T-helper 2 cell treated with Interferon-gamma antibody and Interleukin-4, amounts not matched to agents 5 μg/mL and 100 μg/mL, for 36 hours (primary cell): ENCODE measurements around the gene HMG20B.

Experiments
- DNase-seq: peaks from one replicate; pipeline ENCODE4 v3.0.0; 2021; ENCODE audit warnings: low spot score
- H3K27ac Mint-ChIP-seq: one replicate; pipeline ENCODE4 v1.8.0; 2021; ENCODE audit warnings: mild to moderate bottlenecking, mixed read lengths
- H3K27me3 Mint-ChIP-seq: one replicate; pipeline ENCODE4 v1.8.0; 2021; ENCODE audit warnings: low read depth, mixed read lengths
- H3K36me3 Mint-ChIP-seq: one replicate; pipeline ENCODE4 v1.8.0; 2021; ENCODE audit warnings: low read depth, mixed read lengths
- H3K4me1 Mint-ChIP-seq: one replicate; pipeline ENCODE4 v1.8.0; 2021; ENCODE audit warnings: low read depth, mixed read lengths
- H3K4me3 Mint-ChIP-seq: one replicate; pipeline ENCODE4 v1.8.0; 2022; ENCODE audit warnings: mild to moderate bottlenecking, moderate library complexity, mixed read lengths
- H3K9me3 Mint-ChIP-seq: one replicate; pipeline ENCODE4 v1.8.0; 2021; ENCODE audit warnings: mixed read lengths

Gene HMG20B

DNA sequence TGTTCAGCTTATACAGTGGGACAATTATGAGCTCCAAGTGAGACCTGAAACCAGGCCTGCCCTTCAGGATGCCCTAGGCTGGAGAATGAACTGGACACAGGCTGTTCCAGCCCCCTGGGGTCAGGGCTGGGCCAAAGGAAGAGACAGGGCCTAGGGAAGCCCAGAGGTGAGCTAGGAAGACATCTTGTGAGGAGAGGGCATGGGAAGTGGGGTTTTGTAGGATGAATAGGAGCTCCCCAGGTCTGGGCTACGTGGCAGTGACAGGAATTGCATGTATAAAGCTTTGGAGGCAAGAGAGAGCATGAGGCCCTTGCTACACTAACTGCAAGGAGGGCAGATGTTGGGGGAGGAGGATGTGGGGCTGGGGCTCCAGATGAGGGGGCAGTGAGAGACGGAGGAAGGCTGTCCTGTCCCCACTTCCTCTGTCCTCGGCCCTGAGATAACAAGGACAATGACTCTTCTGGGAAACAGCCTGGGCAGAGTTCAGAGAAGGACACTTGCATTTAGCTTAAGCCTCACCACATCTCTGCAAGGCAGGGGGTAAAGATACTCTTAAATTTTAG, 35.4 kb downstream of the HMG20B start:
- H3K4me3 Mint-ChIP-seq = no peak overlapping the region
- H3K36me3 Mint-ChIP-seq = peaks cover 8% of the 10 kb centered on the region
- no peak overlapping the region for H3K27ac Mint-ChIP-seq
- peaks cover 4% of the 10 kb centered on the region for H3K4me1 Mint-ChIP-seq
- H3K27me3 Mint-ChIP-seq = peaks cover 8% of the 10 kb centered on the region
- DNase-seq = no peak
- no peaks in the 10 kb centered on the region for H3K9me3 Mint-ChIP-seq

DNA sequence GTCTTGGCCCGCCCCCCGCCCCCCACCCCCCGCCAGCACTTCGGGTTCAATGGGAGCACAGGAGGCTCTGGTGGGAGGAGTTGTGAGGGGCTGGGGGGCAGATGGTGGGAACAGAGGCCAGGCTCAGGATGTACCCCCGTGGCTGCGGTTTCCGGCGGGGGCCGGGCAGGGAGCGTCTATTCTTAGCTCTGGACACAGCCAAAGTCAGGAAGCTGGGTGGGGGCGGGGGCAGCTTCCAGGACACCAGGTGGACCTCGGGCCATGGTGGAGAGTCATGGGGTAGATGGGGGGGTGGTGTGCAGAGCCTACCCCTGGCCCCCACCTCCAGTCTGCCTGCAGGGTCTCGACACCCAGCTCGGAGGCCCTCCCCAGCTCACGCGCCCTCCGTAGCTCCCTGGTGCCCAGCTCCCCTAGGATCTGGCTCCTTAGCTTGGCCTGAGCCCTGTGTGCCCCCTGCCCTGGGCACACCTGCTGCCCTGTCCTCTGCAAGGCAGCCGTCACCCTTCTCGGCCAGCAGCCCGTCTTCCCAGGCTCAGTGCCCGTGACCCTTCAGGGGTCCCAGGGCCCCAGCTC, 36.1 kb downstream of the HMG20B start:
- no peaks in the 10 kb centered on the region for H3K9me3 Mint-ChIP-seq
- no peak overlapping the region for H3K27ac Mint-ChIP-seq
- H3K36me3 Mint-ChIP-seq = peaks cover 8% of the 10 kb centered on the region
- no peak for DNase-seq
- H3K4me3 Mint-ChIP-seq = no peak overlapping the region
- peaks cover 8% of the 10 kb centered on the region for H3K27me3 Mint-ChIP-seq
- H3K4me1 Mint-ChIP-seq = peaks cover 4% of the 10 kb centered on the region

DNA sequence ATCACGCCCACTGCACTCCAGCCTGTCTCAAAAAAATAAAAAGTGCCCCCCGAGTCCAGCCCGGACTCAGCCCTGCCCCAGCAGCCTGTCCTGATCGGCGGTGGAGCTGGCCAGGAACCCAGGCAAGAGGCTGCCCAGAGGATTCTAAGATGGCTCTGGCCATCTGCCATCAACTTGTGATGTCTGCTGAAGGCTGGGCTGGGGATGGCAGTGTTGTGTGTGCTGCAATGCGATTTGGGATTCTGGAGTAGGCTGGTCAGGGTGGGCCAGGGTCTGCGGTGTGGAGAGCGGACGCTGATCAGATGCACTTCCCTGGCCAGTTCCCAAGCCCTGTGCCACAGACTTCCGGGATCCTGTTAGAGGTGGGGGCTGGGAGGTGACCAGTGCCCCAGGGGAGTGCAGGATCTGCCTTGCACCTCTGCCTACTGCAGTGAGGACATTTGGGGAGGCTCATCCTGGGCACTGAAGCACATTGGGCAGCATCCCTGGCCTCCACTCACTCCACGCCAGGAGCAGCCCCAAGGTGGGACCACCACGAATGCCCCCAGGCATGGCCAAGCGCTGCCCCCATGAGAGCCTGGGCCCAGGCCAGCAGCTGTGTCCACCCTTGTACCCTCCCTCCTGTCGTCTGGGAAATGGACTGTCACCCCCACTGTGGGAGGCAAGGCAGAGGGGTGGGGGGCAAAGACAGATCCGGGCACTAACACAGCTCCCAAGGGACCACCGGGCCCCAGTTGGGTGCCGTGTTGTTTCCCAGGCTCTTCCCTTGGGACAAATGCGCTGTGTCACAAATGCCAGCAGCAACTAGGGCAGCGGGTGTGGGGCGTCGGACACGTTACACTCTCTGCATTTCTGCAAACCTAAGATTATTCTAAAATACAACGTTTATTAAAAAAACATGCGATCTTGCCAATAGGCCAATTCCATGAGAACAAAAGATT, 37.3 kb downstream of the HMG20B start:
- Mint-ChIP-seq H3K27me3 (peaks cover 8% of the 10 kb centered on the region), H3K27ac (no peak overlapping the region), H3K4me1 (peaks cover 4% of the 10 kb centered on the region), H3K9me3 (no peaks in the 10 kb centered on the region), H3K36me3 (peaks cover 8% of the 10 kb centered on the region), H3K4me3 (no peak overlapping the region)
- no peak for DNase-seq

DNA sequence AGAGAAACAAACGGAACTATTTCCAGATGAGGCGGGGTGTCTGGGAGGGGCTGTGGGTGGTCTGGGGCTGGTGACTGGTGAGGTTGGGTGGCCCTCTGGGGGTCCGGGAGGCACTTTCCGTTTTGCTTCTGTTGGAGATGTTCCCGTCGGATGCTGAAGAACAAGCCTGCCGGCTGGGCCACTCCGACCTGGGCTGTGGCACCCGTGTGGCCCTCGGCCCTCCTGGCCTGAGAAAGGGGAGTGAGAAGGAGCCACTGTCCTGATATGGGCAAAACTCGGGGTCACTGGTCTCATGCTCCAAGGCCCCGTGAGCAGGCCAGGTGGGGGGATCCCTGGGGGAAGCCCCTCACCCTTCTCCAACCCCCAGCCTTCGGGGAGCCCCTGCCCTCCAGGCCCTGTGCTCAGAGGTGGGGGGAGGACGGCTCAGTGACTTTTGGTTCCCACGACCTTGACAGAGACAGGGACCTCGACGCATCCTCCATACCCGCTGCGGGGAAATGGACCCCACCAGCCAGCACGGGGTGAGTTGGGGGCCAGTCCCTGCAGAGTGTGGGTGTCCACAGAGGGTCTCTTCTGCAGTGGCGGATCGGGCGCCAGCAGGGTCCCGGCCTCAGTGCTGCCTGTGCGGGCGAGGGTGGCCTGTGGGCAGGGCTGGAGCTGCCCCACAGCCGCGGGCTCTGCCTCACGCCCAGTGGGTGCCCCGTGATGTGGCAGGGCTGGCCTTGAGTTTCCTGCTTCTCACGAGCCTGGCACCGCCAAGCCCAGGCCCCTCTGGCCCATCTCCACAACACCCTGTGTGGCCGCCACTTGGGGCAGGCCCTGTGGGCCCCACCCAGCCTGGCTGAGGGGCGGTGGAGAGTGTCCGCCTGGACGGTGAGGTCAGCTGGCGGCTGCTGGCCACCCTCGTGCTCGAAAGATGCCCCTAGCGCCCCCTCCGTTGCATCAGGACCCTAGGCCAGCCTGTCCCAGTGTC, 38.3 kb downstream of the HMG20B start:
- H3K4me1 Mint-ChIP-seq = peaks cover 4% of the 10 kb centered on the region
- no peak for DNase-seq
- H3K27ac Mint-ChIP-seq = no peak overlapping the region
- H3K27me3 Mint-ChIP-seq = peaks cover 8% of the 10 kb centered on the region
- no peaks in the 10 kb centered on the region for H3K9me3 Mint-ChIP-seq
- H3K4me3 Mint-ChIP-seq = no peak overlapping the region
- peaks cover 8% of the 10 kb centered on the region for H3K36me3 Mint-ChIP-seq

DNA sequence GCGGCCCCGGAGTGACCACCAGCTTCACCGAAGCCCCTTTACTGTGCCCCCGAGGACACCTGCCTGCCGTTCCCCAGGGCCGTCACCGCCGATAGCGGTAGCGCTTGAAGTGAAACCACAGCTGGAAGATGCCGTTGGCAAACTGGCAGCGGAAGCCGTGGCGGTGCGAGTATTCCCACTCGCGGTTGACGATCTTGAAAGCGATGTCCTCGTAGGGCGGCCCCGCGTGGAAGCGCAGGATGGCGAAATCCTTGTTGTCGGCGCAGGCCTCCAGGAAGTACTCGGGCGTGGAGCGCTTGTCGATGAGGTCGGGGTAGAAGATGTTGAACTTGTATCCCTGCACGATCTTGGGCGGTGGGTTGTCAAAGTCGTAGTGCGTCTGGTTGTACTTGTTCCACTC, 39.1 kb downstream of the HMG20B start:
- peaks cover 8% of the 10 kb centered on the region for H3K36me3 Mint-ChIP-seq
- H3K4me1 Mint-ChIP-seq = peaks cover 4% of the 10 kb centered on the region
- no peak overlapping the region for H3K4me3 Mint-ChIP-seq
- H3K9me3 Mint-ChIP-seq = no peaks in the 10 kb centered on the region
- no peak for DNase-seq
- H3K27me3 Mint-ChIP-seq = peaks cover 8% of the 10 kb centered on the region
- H3K27ac Mint-ChIP-seq = no peak overlapping the region

DNA sequence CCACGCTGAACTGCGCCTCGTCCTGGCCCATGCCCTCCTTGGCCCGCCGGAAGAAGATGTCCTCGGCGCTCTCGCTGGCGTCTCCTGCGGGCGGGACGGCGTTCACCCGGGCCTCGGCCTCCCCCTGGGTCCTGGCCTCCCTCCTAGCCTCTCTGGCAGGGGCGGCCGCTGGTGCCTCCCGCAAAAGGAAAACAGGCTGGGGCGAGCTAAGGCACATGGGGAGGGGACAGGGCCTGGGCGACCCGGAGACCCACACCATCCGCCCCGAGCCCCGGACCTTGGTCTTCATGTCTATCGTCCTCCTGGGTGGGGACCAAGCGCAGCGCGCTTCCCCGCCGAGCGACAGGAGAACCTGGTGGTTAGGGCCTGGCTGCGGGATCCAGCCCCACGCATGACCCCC, 39.6 kb downstream of the HMG20B start:
- H3K27ac Mint-ChIP-seq = no peak overlapping the region
- H3K27me3 Mint-ChIP-seq = peaks cover 5% of the 10 kb centered on the region
- DNase-seq = no peak
- H3K4me3 Mint-ChIP-seq = no peak overlapping the region
- peaks cover 8% of the 10 kb centered on the region for H3K36me3 Mint-ChIP-seq
- peaks cover 4% of the 10 kb centered on the region for H3K4me1 Mint-ChIP-seq
- no peaks in the 10 kb centered on the region for H3K9me3 Mint-ChIP-seq

DNA sequence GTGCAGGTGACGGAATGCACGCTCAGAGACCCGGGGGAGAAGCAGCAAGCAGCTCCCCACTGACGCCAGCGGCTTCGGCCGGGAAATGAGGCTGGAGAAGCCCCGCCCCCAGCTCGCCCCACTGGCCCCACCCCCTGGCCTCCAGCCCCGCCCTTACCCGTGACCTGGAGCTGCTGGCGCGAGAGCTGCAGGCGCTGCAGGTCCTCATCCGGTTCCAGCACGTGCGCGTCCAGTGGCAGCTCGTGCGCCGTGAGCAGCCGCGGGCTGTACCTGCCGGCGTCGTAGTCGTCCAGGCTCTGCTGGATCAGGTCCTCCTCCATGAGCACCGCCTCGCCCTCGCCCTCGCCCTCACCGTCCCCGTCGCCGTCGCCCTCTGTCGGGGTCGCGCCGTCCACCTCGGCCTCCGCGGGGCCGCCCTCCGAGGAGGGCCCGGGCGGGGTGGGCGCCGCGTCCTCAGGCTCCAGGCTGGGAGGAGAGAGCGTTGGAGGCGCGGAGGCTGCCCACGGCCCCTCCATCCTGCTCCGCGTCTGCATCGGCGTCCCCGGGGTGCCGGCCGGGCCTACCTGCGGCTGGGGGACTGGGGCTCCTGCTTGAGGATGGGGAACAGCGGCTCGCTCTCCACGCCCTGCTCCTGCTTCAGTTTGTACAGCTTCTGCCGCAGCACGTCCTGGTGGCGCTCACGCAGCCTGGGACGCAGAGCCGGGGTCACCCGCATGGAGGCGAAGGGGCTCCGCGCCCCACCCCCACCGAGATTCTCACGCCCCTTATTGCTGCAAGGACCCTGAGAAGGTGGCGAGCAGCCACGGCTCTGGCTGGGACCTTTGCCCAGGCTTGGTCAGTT, 40.4 kb downstream of the HMG20B start:
- H3K27me3 Mint-ChIP-seq = peaks cover under 1% of the 10 kb centered on the region
- H3K36me3 Mint-ChIP-seq = peaks cover 9% of the 10 kb centered on the region
- DNase-seq = no peak
- no peak overlapping the region for H3K4me3 Mint-ChIP-seq
- H3K4me1 Mint-ChIP-seq = peaks cover 5% of the 10 kb centered on the region
- H3K9me3 Mint-ChIP-seq = no peaks in the 10 kb centered on the region
- no peak overlapping the region for H3K27ac Mint-ChIP-seq

DNA sequence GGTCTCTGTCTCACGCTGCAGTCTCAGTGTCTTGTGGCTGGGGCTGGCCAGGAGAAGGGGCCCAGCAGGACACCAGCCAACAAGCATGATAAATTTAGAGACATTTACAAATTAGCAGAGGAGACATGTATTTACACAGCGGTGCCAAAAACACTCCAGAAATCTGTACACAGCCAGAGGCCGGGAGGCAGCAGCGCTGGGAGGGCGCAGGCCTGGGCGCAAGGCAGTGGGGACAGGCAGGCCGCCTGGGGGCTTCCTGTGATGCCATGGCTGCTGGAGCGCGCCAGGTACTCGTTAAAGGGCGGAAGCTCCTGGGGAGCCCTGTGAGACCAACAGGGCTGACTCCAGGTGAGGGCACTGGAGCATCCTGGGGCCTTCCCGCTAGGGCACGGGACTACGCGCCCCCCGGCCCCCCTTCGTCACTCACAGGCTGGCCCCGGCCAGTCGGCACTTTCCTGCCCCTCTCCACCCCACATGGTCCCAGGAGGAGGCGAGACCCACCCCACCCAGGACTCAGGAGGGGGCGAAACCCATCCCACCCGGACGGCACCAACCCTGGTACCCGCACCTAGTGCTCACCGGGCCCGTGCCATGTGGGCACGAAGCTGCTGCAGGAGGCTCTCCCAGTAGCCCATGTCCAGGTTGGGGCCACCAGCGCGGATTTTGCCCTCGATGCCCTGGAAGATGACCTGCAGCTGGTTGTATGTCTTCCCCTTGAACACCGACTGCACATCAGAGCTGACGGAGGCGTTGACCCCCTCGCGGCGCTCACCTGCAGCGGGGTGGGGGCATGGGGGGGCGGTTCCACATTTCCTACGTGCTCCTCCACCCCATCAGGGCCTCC, 41.3 kb downstream of the HMG20B start:
- H3K4me3 Mint-ChIP-seq = no peak overlapping the region
- no peak for DNase-seq
- no peak overlapping the region for H3K27ac Mint-ChIP-seq
- peaks cover 3% of the 10 kb centered on the region for H3K4me1 Mint-ChIP-seq
- no peaks in the 10 kb centered on the region for H3K9me3 Mint-ChIP-seq
- H3K27me3 Mint-ChIP-seq = no peaks in the 10 kb centered on the region
- H3K36me3 Mint-ChIP-seq = peaks cover 10% of the 10 kb centered on the region

DNA sequence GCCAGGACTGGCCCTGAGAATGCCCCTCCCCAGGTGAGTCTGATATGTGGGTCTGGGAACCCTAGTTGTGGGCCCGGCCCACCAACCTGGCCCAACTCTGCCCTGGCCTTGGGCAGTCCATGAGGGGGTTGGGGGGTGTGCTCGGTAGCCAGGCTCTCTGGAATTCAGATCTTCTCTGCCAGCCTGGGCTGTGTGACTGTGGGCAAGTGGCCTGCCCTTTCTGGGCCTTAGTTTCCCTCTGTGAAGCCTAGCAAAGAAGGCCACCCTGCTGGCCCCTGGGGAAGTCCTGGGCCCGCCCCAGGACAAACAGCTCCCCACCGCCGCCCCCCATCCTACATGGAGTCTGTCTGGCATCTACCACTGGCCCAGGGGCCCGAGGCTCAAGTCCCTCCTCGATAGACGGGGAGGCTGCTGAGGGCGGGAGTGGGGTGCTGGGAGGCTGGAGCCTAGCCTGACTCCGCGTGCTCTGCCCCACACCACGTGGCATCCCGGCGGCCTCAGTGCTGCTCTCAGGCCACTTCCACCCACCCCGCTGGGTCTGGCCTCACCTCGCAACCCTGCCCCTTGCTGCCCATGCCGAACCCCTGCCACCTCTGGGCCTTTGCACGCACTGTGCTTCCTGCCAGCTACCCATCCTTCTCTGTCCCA, 42.2 kb downstream of the HMG20B start:
- Mint-ChIP-seq H3K4me1 (peaks cover 3% of the 10 kb centered on the region), H3K27me3 (no peaks in the 10 kb centered on the region), H3K9me3 (no peaks in the 10 kb centered on the region), H3K27ac (no peak overlapping the region), H3K36me3 (peaks cover 14% of the 10 kb centered on the region), H3K4me3 (no peak overlapping the region)
- no peak for DNase-seq

DNA sequence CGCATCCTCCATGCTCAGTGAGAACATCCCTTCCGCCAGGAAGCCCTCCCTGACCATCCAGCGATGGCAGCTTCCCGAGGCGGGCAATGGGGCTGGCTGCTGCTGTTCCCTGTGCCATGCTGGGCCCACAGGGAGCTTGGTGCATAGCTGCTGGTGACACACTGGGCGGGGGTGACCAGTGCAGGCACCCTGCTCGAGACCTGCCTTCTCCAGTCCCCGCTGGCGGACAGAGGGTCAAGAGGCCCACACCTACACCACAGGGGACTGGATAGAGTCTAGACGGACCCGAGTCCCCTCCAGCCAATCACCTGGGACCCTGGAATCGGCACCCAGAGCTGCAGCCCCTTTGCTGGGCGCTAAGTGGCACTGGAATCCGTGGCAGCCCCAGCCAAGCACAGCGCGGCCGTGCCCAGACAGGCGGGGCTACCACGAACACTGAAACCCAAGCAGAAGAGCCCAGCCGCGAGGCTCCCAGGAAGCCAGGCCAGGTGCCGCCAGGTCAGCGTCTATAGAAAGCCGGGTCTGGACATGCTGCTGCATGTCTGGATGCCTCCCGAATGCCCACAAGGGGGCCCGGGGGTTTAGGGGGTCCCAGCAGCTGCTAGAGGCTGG, 42.9 kb downstream of the HMG20B start:
- peaks cover 11% of the 10 kb centered on the region for H3K36me3 Mint-ChIP-seq
- DNase-seq = no peak
- H3K4me3 Mint-ChIP-seq = no peak overlapping the region
- no peak overlapping the region for H3K27ac Mint-ChIP-seq
- peaks cover 3% of the 10 kb centered on the region for H3K4me1 Mint-ChIP-seq
- no peaks in the 10 kb centered on the region for H3K9me3 Mint-ChIP-seq
- H3K27me3 Mint-ChIP-seq = no peaks in the 10 kb centered on the region

DNA sequence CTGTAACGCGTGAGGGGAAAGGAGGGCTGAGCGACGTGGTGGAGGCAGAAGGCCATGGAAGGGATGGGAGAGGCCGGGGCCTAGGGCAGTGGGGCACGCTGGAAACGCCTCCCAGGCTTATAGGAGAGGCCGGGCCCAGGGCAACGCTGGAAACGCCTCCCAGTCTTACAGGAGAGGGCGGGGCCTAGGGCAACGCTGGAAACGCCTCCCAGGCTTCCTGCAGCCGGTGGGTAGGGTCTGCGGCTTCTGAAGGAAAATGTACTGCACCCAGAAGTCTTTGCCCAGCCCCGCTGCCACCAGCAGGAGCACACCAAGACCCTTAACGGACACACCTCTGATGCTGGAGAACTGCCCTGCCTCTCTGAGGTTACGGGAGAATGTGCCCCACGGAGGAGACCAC, 44.7 kb downstream of the HMG20B start:
- Mint-ChIP-seq H3K9me3 (no peaks in the 10 kb centered on the region), H3K27ac (no peak overlapping the region), H3K4me1 (peaks cover 3% of the 10 kb centered on the region), H3K27me3 (no peaks in the 10 kb centered on the region), H3K4me3 (no peak overlapping the region), H3K36me3 (peaks cover 6% of the 10 kb centered on the region)
- DNase-seq = no peak
